Ovary (tissue), 3 donors: ENCODE data around the gene MAST2.

Experiments
- CTCF ChIP-seq, 3 donors: fragments of 450-650 bp in 2 of 3; fragments of 200-600 bp in 1 of 3; IDR thresholded peaks; one replicate each; pipeline versions ENCODE4 v1.5.1 to v1.8.0; 2016 to 2022; ENCODE audit warnings: antibody characterized with exemption in 3 of 3, mild to moderate bottlenecking in 1 of 3
- EP300 ChIP-seq: sonication (generic); formaldehyde crosslinking; IDR thresholded peaks from one replicate; pipeline ENCODE4 v1.6.1; 2017; ENCODE audit warnings: antibody characterized with exemption
- POLR2A ChIP-seq: fragments of 450-650 bp; IDR thresholded peaks from one replicate; pipeline ENCODE4 v1.6.1; 2017; ENCODE audit warnings: antibody characterized with exemption, mild to moderate bottlenecking, moderate library complexity
- donor health status: DM: no; HTN: no; CAD: no.

- TF ChIP-seq POLR2A, result no peak
- TF ChIP-seq CTCF (IDR thresholded peaks at IDR 0.05), result no peak
- TF ChIP-seq EP300, result no peak
These were observed 216.6 kb downstream of the MAST2 start for GRCh38 chr1:46020010-46020409.
